ENCODE results near the gene FAM210A. TPM values are rescaled to one million over a fixed set of nuclear protein-coding genes. Genes with fewer than 3 reads are reported as not detected.

FAM210A gene
- total and polyA plus RNA-seq, 2 donors (not counting 1 experiment from before 2014, with no cell fraction given), result 4.2 to 11.4 TPM

DNA sequence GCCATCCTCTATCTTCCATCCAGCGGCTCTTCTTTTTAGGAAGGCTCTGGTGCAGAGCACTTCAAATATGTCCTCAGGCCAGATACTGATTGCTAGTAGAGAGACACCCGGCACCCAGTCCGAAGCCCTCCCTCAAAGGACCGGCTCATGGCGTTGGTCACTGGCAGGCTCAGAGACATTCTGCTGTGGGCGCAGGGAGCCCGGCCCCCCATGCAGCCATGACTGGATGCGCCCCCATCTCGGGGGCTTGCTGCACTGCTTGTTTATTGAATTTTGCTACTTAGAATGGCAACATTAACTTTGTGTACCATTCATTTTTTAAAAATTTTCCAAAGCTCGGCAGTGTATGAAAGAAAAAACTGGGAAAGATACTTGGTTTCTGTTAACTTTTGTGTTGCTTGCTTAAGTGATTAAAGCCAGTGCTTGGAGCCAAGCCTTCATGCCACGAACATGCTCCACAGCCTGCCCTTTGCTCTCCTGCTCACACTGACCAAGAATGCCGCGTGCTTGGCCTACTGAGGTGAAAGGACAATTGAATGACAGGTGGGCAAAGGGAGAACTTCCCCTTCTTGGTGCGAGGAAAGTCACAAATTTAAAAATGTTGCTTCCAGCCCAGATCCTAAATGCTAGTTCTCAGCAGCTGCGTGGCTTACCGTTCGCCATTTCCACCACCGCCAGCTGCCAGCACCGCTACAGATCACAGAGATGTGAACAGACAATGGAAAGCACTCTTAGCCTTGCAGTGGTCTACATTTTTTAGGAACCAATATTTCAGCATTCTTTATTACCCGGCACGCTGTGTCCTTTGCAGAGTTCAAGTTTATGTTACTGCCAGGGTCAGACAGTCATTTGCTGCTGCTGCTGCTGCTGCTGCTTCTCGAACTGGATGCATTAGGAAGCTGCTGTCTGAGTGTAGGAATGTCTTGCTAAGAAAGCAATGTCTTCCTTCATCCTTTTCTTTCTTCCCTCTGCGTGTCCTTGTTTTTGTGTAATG, 76.7 kb downstream of the FAM210A start:
- Histone ChIP-seq H3K4me2 (replicated peaks; ENCODE audit: low read depth, low read length, poor library complexity, severe bottlenecking) (no peak overlapping the region), H2AFZ (ENCODE audit: insufficient read depth, low read depth, low read length, poor library complexity, severe bottlenecking) (no peak overlapping the region), H3K4me1 (ENCODE audit: control insufficient read depth in 2 of 2, insufficient read depth in 2 of 2, low read length in 2 of 2) (no peaks in the 10 kb centered on the region), H3K27me3 (replicated peaks in 1 of 4; ENCODE audit: control extremely low read depth in 1 of 4, control insufficient read depth in 3 of 4, insufficient read depth in 4 of 4, low read length in 3 of 4) (no peaks in the 10 kb centered on the region), H3K9me3 (ENCODE audit: control extremely low read depth in 1 of 3, control insufficient read depth in 2 of 3, insufficient read depth in 1 of 3, low read length in 2 of 3) (no peaks in the 10 kb centered on the region), H3K27ac (ENCODE audit: low read length in 2 of 2) (no peak overlapping the region), H3K36me3 (replicated peaks in 1 of 2; ENCODE audit: control extremely low read depth in 1 of 2, control insufficient read depth in 1 of 2, extremely low read depth in 1 of 2, insufficient read depth in 2 of 2, low read length in 1 of 2) (peaks cover 0 to 13% of the 10 kb centered on the region in 2 experiments), H4K20me1 (ENCODE audit: control insufficient read depth, insufficient read depth, low read length, poor library complexity, severe bottlenecking) (no peaks in the 10 kb centered on the region), H3K79me2 (ENCODE audit: control insufficient read depth, insufficient read depth, low read length) (no peaks in the 10 kb centered on the region), H3K9ac (ENCODE audit: low read length) (no peak overlapping the region), H3K4me3 (ENCODE audit: control extremely low read depth in 1 of 5, extremely low read depth in 1 of 5, insufficient read depth in 1 of 5, low read depth in 2 of 5, low read length in 4 of 5) (no peak overlapping the region)
- no peak for DNase-seq
- Mint-ChIP-seq H3K4me3 (no peak overlapping the region), H3K4me1 (peaks cover 2% of the 10 kb centered on the region), H3K27ac (no peak overlapping the region), H3K9me3 (ENCODE audit: insufficient read depth) (no peaks in the 10 kb centered on the region), H3K27me3 (peaks cover 2% of the 10 kb centered on the region)
- intact Hi-C loops (cut with micrococcal nuclease), result no loop called here
- TF ChIP-seq EZH2 (IDR thresholded peaks at IDR 0.05; ENCODE audit: borderline replicate concordance, insufficient read depth, low read depth, low read length, poor library complexity, severe bottlenecking), result no peak
- TF ChIP-seq, protein P1, sequence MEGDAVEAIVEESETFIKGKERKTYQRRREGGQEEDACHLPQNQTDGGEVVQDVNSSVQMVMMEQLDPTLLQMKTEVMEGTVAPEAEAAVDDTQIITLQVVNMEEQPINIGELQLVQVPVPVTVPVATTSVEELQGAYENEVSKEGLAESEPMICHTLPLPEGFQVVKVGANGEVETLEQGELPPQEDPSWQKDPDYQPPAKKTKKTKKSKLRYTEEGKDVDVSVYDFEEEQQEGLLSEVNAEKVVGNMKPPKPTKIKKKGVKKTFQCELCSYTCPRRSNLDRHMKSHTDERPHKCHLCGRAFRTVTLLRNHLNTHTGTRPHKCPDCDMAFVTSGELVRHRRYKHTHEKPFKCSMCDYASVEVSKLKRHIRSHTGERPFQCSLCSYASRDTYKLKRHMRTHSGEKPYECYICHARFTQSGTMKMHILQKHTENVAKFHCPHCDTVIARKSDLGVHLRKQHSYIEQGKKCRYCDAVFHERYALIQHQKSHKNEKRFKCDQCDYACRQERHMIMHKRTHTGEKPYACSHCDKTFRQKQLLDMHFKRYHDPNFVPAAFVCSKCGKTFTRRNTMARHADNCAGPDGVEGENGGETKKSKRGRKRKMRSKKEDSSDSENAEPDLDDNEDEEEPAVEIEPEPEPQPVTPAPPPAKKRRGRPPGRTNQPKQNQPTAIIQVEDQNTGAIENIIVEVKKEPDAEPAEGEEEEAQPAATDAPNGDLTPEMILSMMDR (IDR thresholded peaks at IDR 0.05), result no peak
- WGBS (ENCODE audit: insufficient coverage), result 86% methylated on average over 16 of the region's 23 CpGs
- ChIA-PET POLR2A (no interaction called here), CTCF (no interaction called here)
- no peak for ATAC-seq (ENCODE audit: low read depth)

DNA sequence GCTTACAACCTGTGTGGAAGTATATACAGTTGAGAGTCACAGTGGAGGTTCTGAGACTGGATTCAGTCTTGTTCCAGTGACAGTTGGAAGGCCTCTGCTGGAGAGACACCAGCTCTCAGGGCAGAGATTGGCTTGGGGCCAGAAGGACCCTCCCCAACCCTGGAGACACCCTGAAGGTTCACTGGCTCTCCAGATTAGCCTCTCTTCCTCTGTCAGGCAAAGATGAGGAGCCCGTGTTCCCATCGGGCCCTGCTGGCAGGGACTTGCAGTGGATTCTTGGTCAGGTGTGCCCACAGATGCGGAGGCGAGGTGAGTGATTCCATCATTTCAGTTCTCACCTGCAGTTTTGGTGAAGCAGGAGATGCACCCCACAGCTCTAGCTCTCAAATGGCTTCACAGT, 78.6 kb downstream of the FAM210A start:
- intact Hi-C loops (cut with micrococcal nuclease), result no loop called here

More for the DNA sequence above, 78.6 kb downstream of the FAM210A start:
- H3K4me3 ChIP-seq (ENCODE audit: control extremely low read depth in 1 of 5, extremely low read depth in 1 of 5, insufficient read depth in 1 of 5, low read depth in 2 of 5, low read length in 4 of 5), result no peak overlapping the region
- H3K27ac ChIP-seq (ENCODE audit: low read length in 2 of 2), result no peak overlapping the region
- DNase-seq (no peak), ATAC-seq (ENCODE audit: low read depth) (no peak)
- ChIA-PET CTCF (no interaction called here), POLR2A (no interaction called here)
- no peaks in the 10 kb centered on the region for H3K27me3 ChIP-seq (replicated peaks in 1 of 4; ENCODE audit: control extremely low read depth in 1 of 4, control insufficient read depth in 3 of 4, insufficient read depth in 4 of 4, low read length in 3 of 4)
- no peak overlapping the region for H3K9ac ChIP-seq (ENCODE audit: low read length)
- no peaks in the 10 kb centered on the region for H3K4me1 ChIP-seq (ENCODE audit: control insufficient read depth in 2 of 2, insufficient read depth in 2 of 2, low read length in 2 of 2)
- no peak overlapping the region for H3K27ac Mint-ChIP-seq
- H3K27me3 Mint-ChIP-seq, result no peaks in the 10 kb centered on the region
- no peak for TF ChIP-seq EZH2 (IDR thresholded peaks at IDR 0.05; ENCODE audit: borderline replicate concordance, insufficient read depth, low read depth, low read length, poor library complexity, severe bottlenecking)
- TF ChIP-seq, protein P1 (IDR thresholded peaks at IDR 0.05), result no peak
- peaks cover 2% of the 10 kb centered on the region for H3K4me1 Mint-ChIP-seq
- no peaks in the 10 kb centered on the region for H3K79me2 ChIP-seq (ENCODE audit: control insufficient read depth, insufficient read depth, low read length)
- no peak overlapping the region for H2AFZ ChIP-seq (ENCODE audit: insufficient read depth, low read depth, low read length, poor library complexity, severe bottlenecking)
- H3K9me3 ChIP-seq (ENCODE audit: control extremely low read depth in 1 of 3, control insufficient read depth in 2 of 3, insufficient read depth in 1 of 3, low read length in 2 of 3), result no peaks in the 10 kb centered on the region
- no peaks in the 10 kb centered on the region for H4K20me1 ChIP-seq (ENCODE audit: control insufficient read depth, insufficient read depth, low read length, poor library complexity, severe bottlenecking)
- no peak overlapping the region for H3K4me3 Mint-ChIP-seq
- H3K36me3 ChIP-seq (replicated peaks in 1 of 2; ENCODE audit: control extremely low read depth in 1 of 2, control insufficient read depth in 1 of 2, extremely low read depth in 1 of 2, insufficient read depth in 2 of 2, low read length in 1 of 2), result peaks cover 0 to 13% of the 10 kb centered on the region in 2 experiments
- H3K9me3 Mint-ChIP-seq (ENCODE audit: insufficient read depth), result no peaks in the 10 kb centered on the region
- 98% methylated on average over 4 of the region's 4 CpGs for WGBS (ENCODE audit: insufficient coverage)
- no peak overlapping the region for H3K4me2 ChIP-seq (replicated peaks; ENCODE audit: low read depth, low read length, poor library complexity, severe bottlenecking)
